Lower lobe of right lung (tissue), 2 donors: ENCODE results near the gene GMPR. TPM values are rescaled to one million over a fixed set of nuclear protein-coding genes. Genes with fewer than 3 reads are reported as not detected.

Experiments
- ATAC-seq, 2 donors: fragments of 200-7000 bp; cut with Tn5 transposase; one replicate each; pipeline ENCODE4 v1.9.1; 2020 to 2022; ENCODE audit warnings: mild to moderate bottlenecking in 2 of 2, moderate library complexity in 2 of 2
- DNase-seq: peaks from one replicate; pipeline ENCODE4 v3.0.0-alpha.2; 2020
- H3K27ac ChIP-seq: fragments of 200-600 bp; one replicate; pipeline ENCODE4 v1.8.0; 2022
- H3K27me3 ChIP-seq: fragments of 200-600 bp; one replicate; pipeline ENCODE4 v1.8.0; 2022; ENCODE audit warnings: low read depth
- H3K36me3 ChIP-seq: fragments of 200-600 bp; one replicate; pipeline ENCODE4 v1.8.0; 2022; ENCODE audit warnings: mild to moderate bottlenecking
- H3K4me1 ChIP-seq: fragments of 200-600 bp; one replicate; pipeline ENCODE4 v1.8.0; 2022
- H3K4me3 ChIP-seq: fragments of 200-600 bp; one replicate; pipeline ENCODE4 v1.8.0; 2022; ENCODE audit warnings: mild to moderate bottlenecking
- H3K9me3 ChIP-seq: fragments of 200-600 bp; one replicate; pipeline ENCODE4 v1.8.0; 2022
- intact Hi-C: fragments of 100-400 bp; cut with DNase I; formaldehyde crosslinking; loops from one replicate; pipeline ENCODE4 v1.11.0; 2022
- total RNA-seq: library from RNA; stranded (reverse); fragmentation: NEBNext Ultra II Directional; extraction: Animal tissue kit (Norgen Biotek cat#: 25700); gene quantifications from one replicate; pipeline ENCODE4 v1.2.1, GENCODE V29; 2021
- TF ChIP-seq, protein P1 (sequence below): fragments of 200-600 bp; IDR thresholded peaks from one replicate; pipeline ENCODE4 v1.8.0; 2022; ENCODE audit warnings: antibody characterized with exemption, mild to moderate bottlenecking
- donor health status: DM: no; HTN: yes; CAD: no; lungs with severe emphysema.

The GMPR gene
- total RNA-seq, 1 donor from 2014 or later, result 22.5 TPM

DNA sequence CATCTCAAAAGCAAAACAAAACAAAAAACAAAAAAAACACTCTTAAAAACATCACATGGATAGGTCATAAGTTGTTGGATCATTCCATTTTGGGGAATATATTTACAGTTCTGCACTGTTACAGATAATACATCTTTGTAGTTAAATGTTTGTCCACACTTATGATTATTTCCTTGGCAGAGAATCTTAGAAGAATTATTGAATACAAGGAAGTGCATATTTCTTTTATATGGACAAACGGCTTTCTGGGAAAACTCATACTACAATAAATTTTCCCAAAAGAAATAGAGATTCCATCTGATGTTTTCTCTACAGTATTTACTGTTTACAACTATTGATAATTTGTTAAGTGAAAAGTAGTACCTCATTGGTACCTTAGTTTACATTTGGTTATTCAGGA, 33.8 kb downstream of the GMPR start:
- no peak overlapping the region for H3K4me3 ChIP-seq
- no peaks in the 10 kb centered on the region for H3K4me1 ChIP-seq
- intact Hi-C loops, result no loop called here
- TF ChIP-seq, protein P1, sequence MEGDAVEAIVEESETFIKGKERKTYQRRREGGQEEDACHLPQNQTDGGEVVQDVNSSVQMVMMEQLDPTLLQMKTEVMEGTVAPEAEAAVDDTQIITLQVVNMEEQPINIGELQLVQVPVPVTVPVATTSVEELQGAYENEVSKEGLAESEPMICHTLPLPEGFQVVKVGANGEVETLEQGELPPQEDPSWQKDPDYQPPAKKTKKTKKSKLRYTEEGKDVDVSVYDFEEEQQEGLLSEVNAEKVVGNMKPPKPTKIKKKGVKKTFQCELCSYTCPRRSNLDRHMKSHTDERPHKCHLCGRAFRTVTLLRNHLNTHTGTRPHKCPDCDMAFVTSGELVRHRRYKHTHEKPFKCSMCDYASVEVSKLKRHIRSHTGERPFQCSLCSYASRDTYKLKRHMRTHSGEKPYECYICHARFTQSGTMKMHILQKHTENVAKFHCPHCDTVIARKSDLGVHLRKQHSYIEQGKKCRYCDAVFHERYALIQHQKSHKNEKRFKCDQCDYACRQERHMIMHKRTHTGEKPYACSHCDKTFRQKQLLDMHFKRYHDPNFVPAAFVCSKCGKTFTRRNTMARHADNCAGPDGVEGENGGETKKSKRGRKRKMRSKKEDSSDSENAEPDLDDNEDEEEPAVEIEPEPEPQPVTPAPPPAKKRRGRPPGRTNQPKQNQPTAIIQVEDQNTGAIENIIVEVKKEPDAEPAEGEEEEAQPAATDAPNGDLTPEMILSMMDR, result no peak
- H3K36me3 ChIP-seq, result no peaks in the 10 kb centered on the region
- DNase-seq (no peak), ATAC-seq (no peak)
- no peaks in the 10 kb centered on the region for H3K9me3 ChIP-seq
- H3K27ac ChIP-seq, result no peak overlapping the region
- no peaks in the 10 kb centered on the region for H3K27me3 ChIP-seq

DNA sequence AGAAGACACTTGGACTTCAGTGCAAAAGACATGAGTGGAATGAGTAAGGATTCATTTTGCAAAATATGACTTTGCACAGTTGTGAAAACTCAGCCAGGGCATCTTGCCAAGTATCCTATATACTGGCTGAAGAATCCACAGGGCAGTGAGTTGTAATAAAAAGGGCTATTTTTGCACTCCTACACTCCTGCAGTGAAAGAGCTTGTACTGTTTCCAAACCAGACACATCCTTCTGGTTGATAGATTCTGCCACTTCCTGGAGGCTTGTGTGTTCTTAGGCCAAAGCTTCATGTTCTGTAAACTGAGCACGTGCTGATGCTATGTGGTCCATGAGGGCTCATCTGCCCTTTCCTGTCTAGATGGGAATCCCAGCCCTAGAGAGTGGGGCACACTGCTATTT, 34.9 kb downstream of the GMPR start:
- DNase-seq, result no peak
- no peaks in the 10 kb centered on the region for H3K9me3 ChIP-seq
- H3K4me3 ChIP-seq, result no peak overlapping the region
- H3K36me3 ChIP-seq, result no peaks in the 10 kb centered on the region
- intact Hi-C loops, result no loop called here
- TF ChIP-seq, protein P1, result no peak
- H3K4me1 ChIP-seq, result no peaks in the 10 kb centered on the region
- no peaks in the 10 kb centered on the region for H3K27me3 ChIP-seq
- no peak overlapping the region for H3K27ac ChIP-seq
- no peak for ATAC-seq

DNA sequence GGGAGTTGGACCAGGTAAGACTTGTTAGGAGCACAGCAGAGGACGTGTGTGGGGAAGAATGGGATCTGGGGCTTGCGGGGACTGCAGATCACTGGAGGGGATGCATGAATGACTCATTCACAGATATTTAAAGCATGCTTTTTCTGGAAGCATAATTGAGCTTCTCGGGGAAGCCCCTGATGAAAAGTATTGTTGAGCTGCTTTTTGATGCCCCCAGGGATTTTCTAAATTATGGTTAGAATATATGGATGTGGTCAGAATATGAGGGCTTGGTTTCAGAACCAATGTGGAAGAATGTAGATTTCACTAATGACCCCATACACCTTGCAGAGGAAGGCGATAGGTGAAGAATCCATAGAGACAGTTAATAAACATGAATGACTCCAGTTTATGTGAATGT, 36.1 kb downstream of the GMPR start:
- no peaks in the 10 kb centered on the region for H3K4me1 ChIP-seq
- intact Hi-C loops, result no loop called here

DNA sequence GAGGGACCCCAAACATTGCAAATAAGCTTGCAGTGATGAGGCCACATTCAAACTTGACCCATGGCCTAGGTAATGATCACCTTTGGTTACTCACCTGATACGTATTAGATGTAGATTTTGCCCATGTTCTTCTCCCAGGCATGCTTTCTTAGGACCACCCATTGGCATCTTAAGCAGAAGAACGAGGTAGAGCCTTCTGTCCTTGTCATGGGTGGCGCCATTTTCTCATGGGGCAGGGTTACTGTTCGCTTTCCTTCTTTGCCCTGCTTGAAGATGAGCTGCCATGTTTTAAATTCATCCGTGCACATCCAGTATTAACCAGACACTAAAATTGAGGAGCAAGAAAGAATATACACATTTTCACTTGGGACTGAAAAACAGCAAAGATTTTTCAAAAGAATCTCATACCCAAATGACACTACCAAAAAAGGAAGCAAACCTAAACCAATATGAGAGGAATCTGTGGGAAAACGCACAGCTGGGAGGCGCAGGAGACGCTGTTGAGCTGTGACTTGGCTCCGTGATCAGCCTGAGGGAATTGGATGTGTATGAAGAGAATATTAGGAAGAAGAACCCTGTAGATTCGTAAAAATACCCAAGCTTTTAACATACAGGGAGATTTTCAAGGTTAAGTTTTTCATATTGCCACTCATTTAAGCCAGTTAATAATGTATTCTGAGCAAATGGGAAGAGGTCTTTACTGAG, 36.6 kb downstream of the GMPR start:
- no peak overlapping the region for H3K27ac ChIP-seq
- H3K36me3 ChIP-seq, result no peaks in the 10 kb centered on the region
- intact Hi-C loops, result no loop called here
- TF ChIP-seq, protein P1, result no peak
- H3K4me3 ChIP-seq, result no peak overlapping the region
- H3K9me3 ChIP-seq, result no peaks in the 10 kb centered on the region
- no peaks in the 10 kb centered on the region for H3K27me3 ChIP-seq
- H3K4me1 ChIP-seq, result no peaks in the 10 kb centered on the region
- no peak for ATAC-seq
- no peak for DNase-seq

More for the DNA sequence above, 36.1 kb downstream of the GMPR start:
- Histone ChIP-seq H3K27me3 (no peaks in the 10 kb centered on the region), H3K4me3 (no peak overlapping the region), H3K27ac (no peak overlapping the region), H3K9me3 (no peaks in the 10 kb centered on the region), H3K36me3 (no peaks in the 10 kb centered on the region)
- TF ChIP-seq, protein P1, result no peak
- DNase-seq (no peak), ATAC-seq (no peak)

DNA sequence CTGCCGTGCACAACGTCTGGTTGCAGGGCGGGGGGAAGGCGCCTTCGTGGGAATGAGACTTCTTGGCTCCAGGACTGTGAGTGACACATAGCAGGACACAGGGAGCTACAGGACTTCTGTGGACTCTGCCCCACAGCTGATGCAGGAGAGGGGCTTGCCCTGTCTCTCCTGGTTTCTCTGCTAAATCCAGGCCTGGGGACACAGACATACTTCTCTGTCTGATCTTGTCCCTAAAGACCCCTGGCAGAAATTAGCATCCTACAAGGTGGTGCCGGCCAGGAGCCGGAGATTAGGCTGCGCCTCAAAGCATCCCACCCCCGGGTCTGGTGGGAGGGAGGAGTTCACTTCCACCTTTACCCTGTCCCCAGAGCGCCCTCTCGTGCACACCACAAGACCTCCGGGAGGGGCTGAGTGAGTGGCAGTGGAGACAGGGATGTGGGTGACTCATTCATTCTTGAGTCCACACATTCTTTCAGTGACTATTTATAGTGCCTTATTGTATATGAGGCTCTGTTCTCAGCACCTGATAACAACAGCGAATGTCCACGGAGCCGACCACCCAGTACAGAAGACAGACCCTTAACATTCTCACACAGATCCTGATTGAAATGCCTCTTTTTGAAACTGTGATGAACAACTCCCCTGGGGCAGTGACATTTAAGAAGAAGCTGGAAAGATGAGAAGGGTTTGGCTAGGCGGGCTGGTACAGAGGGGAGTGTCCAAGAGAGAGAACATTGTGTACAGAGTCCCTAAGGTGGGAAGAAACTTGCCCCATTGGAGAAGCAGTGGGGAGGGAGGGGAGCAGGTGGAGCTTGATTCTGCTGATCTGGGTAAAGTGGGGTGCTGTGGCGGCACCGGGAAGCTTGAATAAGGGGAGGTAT, 39.0 kb downstream of the GMPR start:
- H3K36me3 ChIP-seq, result peaks cover 5% of the 10 kb centered on the region
- ATAC-seq (peak; percentile 86 to 88), DNase-seq (peak; percentile 58)
- H3K4me3 ChIP-seq, result no peak overlapping the region
- no peaks in the 10 kb centered on the region for H3K27me3 ChIP-seq
- no peaks in the 10 kb centered on the region for H3K9me3 ChIP-seq
- H3K27ac ChIP-seq, result peak overlapping the region; percentile 11
- no peaks in the 10 kb centered on the region for H3K4me1 ChIP-seq
- intact Hi-C loops, result no loop called here
- TF ChIP-seq, protein P1, result peak; percentile 27
